GM21576 (cell line): Measurements from ENCODE around the gene SF3B3.

Experiments used
- ATAC-seq: cut with Tn5 transposase; IDR thresholded peaks from one replicate; pipeline ENCODE4 v1.9.1; 2021; ENCODE audit warnings: mild to moderate bottlenecking, moderate library complexity; ENCODE audit not compliant: unreplicated experiment

SF3B3 gene

GRCh38 chr16:70561623-70562022 is 38.0 kb downstream of the SF3B3 start:
- no peak for ATAC-seq

GRCh38 chr16:70563636-70564035 is 40.0 kb downstream of the SF3B3 start:
- no peak for ATAC-seq

- ATAC-seq, result no peak
These were observed 41.4 kb downstream of the SF3B3 start for GRCh38 chr16:70565053-70565452.

- no peak for ATAC-seq
These were observed 45.1 kb downstream of the SF3B3 start for GRCh38 chr16:70568601-70569237.

GRCh38 chr16:70569752-70570151 is 46.1 kb downstream of the SF3B3 start:
- no peak for ATAC-seq

GRCh38 chr16:70570967-70571570 is 47.5 kb downstream of the SF3B3 start:
- ATAC-seq, result no peak

GRCh38 chr16:70571623-70572022 is 48.0 kb downstream of the SF3B3 start:
- ATAC-seq, result no peak

- no peak for ATAC-seq
These were observed 48.7 kb downstream of the SF3B3 start for GRCh38 chr16:70572050-70572925.

GRCh38 chr16:70572926-70573270 is 49.3 kb downstream of the SF3B3 start:
- no peak for ATAC-seq

- ATAC-seq, result no peak
These were observed 50.0 kb downstream of the SF3B3 start for GRCh38 chr16:70573451-70574121.

GRCh38 chr16:70574595-70575271 is 51.1 kb downstream of the SF3B3 start:
- ATAC-seq, result no peak

- ATAC-seq, result no peak
These were observed 51.8 kb downstream of the SF3B3 start for GRCh38 chr16:70575376-70575775.

- ATAC-seq, result peak; percentile 82
These were observed 53.0 kb downstream of the SF3B3 start for GRCh38 chr16:70576431-70577255.

- ATAC-seq, result no peak
These were observed 53.7 kb downstream of the SF3B3 start for GRCh38 chr16:70577256-70577698.

- ATAC-seq, result no peak
These were observed 54.4 kb downstream of the SF3B3 start for GRCh38 chr16:70578035-70578434.

- no peak for ATAC-seq
These were observed 55.6 kb downstream of the SF3B3 start for GRCh38 chr16:70579248-70579647.

GRCh38 chr16:70579648-70580630 is 56.3 kb downstream of the SF3B3 start:
- no peak for ATAC-seq

- no peak for ATAC-seq
These were observed 58.8 kb downstream of the SF3B3 start for GRCh38 chr16:70582280-70582978.
